DOHH2 (cell line): ENCODE results near the gene GMDS.

ENCODE experiments used
- H3F3A ChIP-seq: fragments of 200-600 bp; sonication (generic), shearing (Covaris generic); 2 replicates; pipeline ENCODE4 v1.6.0; 2016; ENCODE audit warnings: antibody characterized with exemption, mild to moderate bottlenecking; ENCODE audit not compliant: control insufficient read depth, insufficient read depth
- H3K27ac ChIP-seq: fragments of 200-600 bp; sonication (generic); 2 replicates; pipeline ENCODE4 v1.5.1; 2014; ENCODE audit warnings: low read depth, mild to moderate bottlenecking, low read length, moderate library complexity
- H3K27me3 ChIP-seq: fragments of 200-600 bp; sonication (generic); 2 replicates; pipeline ENCODE4 v1.6.1; 2014; ENCODE audit warnings: mild to moderate bottlenecking, low read length, mixed read lengths; ENCODE audit not compliant: control insufficient read depth
- H3K36me3 ChIP-seq: fragments of 200-600 bp; sonication (generic); 2 replicates; pipeline ENCODE4 v1.6.1; 2014; ENCODE audit warnings: mild to moderate bottlenecking, low read length, moderate library complexity, mixed read lengths; ENCODE audit not compliant: control insufficient read depth
- H3K4me1 ChIP-seq: fragments of 200-600 bp; sonication (generic); 2 replicates; pipeline ENCODE4 v1.6.1; 2014; ENCODE audit warnings: mild to moderate bottlenecking, low read length, mixed read lengths; ENCODE audit not compliant: control insufficient read depth
- H3K4me2 ChIP-seq: fragments of 200-600 bp; sonication (generic); 2 replicates; pipeline ENCODE4 v1.6.0; 2014; ENCODE audit warnings: mild to moderate bottlenecking, low read length, moderate library complexity
- H3K4me3 ChIP-seq: fragments of 200-600 bp; sonication (generic); 2 replicates; pipeline ENCODE4 v1.5.1; 2014; ENCODE audit warnings: mild to moderate bottlenecking, low read length, mixed read lengths
- H3K79me2 ChIP-seq: fragments of 200-600 bp; sonication (generic); 2 replicates; pipeline ENCODE4 v1.6.1; 2014; ENCODE audit warnings: mild to moderate bottlenecking, low read length, mixed read lengths; ENCODE audit not compliant: control insufficient read depth
- H3K9me2 ChIP-seq: fragments of 200-600 bp; sonication (generic); replicated peaks from 2 replicates; pipeline ENCODE4 v1.6.1; 2014; ENCODE audit warnings: mild to moderate bottlenecking, low read length, mixed read lengths; ENCODE audit not compliant: control insufficient read depth
- H3K9me3 ChIP-seq: fragments of 200-600 bp; sonication (generic); 2 replicates; pipeline ENCODE4 v1.6.1; 2014; ENCODE audit warnings: antibody characterized with exemption, low read length, mixed read lengths; ENCODE audit not compliant: control insufficient read depth, insufficient read depth
- H4K20me1 ChIP-seq: fragments of 200-600 bp; sonication (generic); 2 replicates; pipeline ENCODE4 v1.6.0; 2014; ENCODE audit warnings: low read depth, mild to moderate bottlenecking, antibody characterized with exemption, low read length, moderate library complexity; ENCODE audit not compliant: control insufficient read depth, insufficient read depth
- EZH2phosphoT487 ChIP-seq: fragments of 200-600 bp; sonication (generic); IDR thresholded peaks from 2 replicates; pipeline ENCODE4 v1.6.1; 2017; ENCODE audit warnings: borderline replicate concordance, mild to moderate bottlenecking, antibody characterized with exemption, low read length, moderate library complexity, mixed read lengths
- TF ChIP-seq, protein P1 (sequence below): fragments of 200-600 bp; sonication (generic); IDR thresholded peaks from one replicate; pipeline ENCODE4 v1.5.1; 2014; ENCODE audit warnings: antibody characterized with exemption, mild to moderate bottlenecking, low read depth, low read length; ENCODE audit not compliant: poor library complexity, severe bottlenecking

The GMDS gene

GRCh38 chr6:1917626-1918371 lies 327.6 kb downstream of the GMDS start:
- H3K9me2 ChIP-seq, result no peaks in the 10 kb centered on the region
- H3K4me1 ChIP-seq, result peaks cover 17% of the 10 kb centered on the region
- no peak overlapping the region for H3K27ac ChIP-seq
- no peak overlapping the region for H3K4me2 ChIP-seq
- H4K20me1 ChIP-seq, result no peaks in the 10 kb centered on the region
- H3K9me3 ChIP-seq, result no peaks in the 10 kb centered on the region
- no peaks in the 10 kb centered on the region for H3K27me3 ChIP-seq
- no peaks in the 10 kb centered on the region for H3K36me3 ChIP-seq
- H3K79me2 ChIP-seq, result no peaks in the 10 kb centered on the region
- H3K4me3 ChIP-seq, result no peak overlapping the region
- H3F3A ChIP-seq, result no peaks in the 10 kb centered on the region
- TF ChIP-seq, protein P1, sequence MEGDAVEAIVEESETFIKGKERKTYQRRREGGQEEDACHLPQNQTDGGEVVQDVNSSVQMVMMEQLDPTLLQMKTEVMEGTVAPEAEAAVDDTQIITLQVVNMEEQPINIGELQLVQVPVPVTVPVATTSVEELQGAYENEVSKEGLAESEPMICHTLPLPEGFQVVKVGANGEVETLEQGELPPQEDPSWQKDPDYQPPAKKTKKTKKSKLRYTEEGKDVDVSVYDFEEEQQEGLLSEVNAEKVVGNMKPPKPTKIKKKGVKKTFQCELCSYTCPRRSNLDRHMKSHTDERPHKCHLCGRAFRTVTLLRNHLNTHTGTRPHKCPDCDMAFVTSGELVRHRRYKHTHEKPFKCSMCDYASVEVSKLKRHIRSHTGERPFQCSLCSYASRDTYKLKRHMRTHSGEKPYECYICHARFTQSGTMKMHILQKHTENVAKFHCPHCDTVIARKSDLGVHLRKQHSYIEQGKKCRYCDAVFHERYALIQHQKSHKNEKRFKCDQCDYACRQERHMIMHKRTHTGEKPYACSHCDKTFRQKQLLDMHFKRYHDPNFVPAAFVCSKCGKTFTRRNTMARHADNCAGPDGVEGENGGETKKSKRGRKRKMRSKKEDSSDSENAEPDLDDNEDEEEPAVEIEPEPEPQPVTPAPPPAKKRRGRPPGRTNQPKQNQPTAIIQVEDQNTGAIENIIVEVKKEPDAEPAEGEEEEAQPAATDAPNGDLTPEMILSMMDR, result no peak
- TF ChIP-seq EZH2phosphoT487, result no peak

- Histone ChIP-seq H3K27me3 (no peaks in the 10 kb centered on the region), H4K20me1 (no peaks in the 10 kb centered on the region), H3K9me3 (no peaks in the 10 kb centered on the region), H3K27ac (no peak overlapping the region), H3K79me2 (no peaks in the 10 kb centered on the region), H3K4me1 (peaks cover 17% of the 10 kb centered on the region), H3K9me2 (no peaks in the 10 kb centered on the region), H3F3A (no peaks in the 10 kb centered on the region), H3K4me2 (no peak overlapping the region), H3K4me3 (no peak overlapping the region), H3K36me3 (no peaks in the 10 kb centered on the region)
- TF ChIP-seq EZH2phosphoT487, result no peak
- TF ChIP-seq, protein P1, result no peak
These were observed 328.9 kb downstream of the GMDS start for GRCh38 chr6:1916334-1917070.

- no peaks in the 10 kb centered on the region for H3K9me2 ChIP-seq
- no peaks in the 10 kb centered on the region for H3F3A ChIP-seq
- no peak overlapping the region for H3K4me3 ChIP-seq
- TF ChIP-seq, protein P1, result no peak
- no peak for TF ChIP-seq EZH2phosphoT487
- H3K27ac ChIP-seq, result no peak overlapping the region
- peaks cover 12% of the 10 kb centered on the region for H3K4me1 ChIP-seq
- H3K79me2 ChIP-seq, result no peaks in the 10 kb centered on the region
- no peaks in the 10 kb centered on the region for H3K36me3 ChIP-seq
- H3K4me2 ChIP-seq, result no peak overlapping the region
- H4K20me1 ChIP-seq, result no peaks in the 10 kb centered on the region
- H3K9me3 ChIP-seq, result no peaks in the 10 kb centered on the region
- no peaks in the 10 kb centered on the region for H3K27me3 ChIP-seq
These were observed 330.2 kb downstream of the GMDS start for GRCh38 chr6:1915226-1915625.
